OCI-LY1 (cell line): ENCODE measurements around the gene ADCY4.

Experiments
- CTCF ChIP-seq: fragments of 200-600 bp; sonication (generic), shearing (Covaris generic); IDR thresholded peaks from 2 replicates; pipeline ENCODE4 v1.5.1; 2017; ENCODE audit warnings: mild to moderate bottlenecking, antibody characterized with exemption, low read length, moderate library complexity, mixed read lengths
- EZH2 ChIP-seq: fragments of 200-600 bp; sonication (generic), shearing (Covaris generic); IDR thresholded peaks from 2 replicates; pipeline ENCODE4 v1.8.0; 2017; ENCODE audit warnings: borderline replicate concordance, mixed run types, mild to moderate bottlenecking, antibody characterized with exemption, low read length, moderate library complexity, mixed read lengths

- TF ChIP-seq CTCF (no peak), EZH2 (no peak)
Measured at GRCh38 chr14:24274101-24274543, 60.7 kb downstream of the ADCY4 start.
